ENCODE results near the gene PPP1CA. TPM values are rescaled to one million over a fixed set of nuclear protein-coding genes. Genes with fewer than 3 reads are reported as not detected.
A peak's percentile ranks its signal among the peaks of the same experiment; 100 is the strongest.

Gene PPP1CA
- polyA plus RNA-seq, 2 of the 4 experiments (the other 2 are of a cell fraction), result 174 to 208 TPM

DNA sequence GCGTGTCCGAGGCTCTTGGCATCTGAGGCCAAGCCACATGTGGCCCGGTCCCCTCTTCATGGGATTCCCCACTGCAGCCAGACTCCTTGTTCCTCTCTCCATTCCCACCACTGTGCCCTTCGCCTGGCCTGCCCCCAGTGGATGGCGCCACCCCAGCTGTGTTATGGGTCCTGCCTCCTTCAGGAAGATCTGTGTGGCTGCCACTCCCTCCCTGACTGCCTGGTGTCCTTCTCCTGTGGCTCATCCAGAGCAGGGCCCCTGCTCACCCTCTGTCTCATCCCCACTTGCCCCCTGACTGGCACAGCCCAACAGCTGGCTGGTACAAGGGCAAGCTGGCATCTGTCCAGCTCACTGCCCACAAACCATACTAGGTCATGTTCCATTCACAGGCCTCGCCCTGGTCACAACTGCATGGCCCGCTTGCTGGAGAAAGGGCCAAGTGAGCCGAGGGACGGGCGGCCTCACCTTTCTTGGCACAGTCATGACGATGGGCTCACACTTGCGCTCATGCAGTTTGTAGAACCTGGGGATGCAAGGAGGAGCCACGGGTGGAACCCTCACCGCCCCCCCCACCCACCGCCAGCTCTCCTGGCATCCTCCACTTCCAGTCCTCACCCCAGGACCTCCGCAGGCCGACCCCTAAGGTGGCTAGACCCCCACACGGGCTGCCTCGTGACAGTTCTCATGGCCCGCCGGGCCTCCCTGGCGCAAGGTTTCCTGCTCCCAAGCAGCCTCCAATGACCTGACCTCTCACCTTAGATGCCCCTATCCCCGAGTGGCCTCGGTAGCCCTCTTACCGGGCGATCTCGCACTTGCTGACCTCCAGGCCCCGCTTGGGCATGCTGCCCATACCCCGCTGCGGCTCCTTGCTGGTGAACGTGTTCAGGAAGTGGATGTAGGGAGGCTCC lies 37.9 kb upstream of the PPP1CA start:
- no peak overlapping the region for H3K4me3 ChIP-seq
- no peak overlapping the region; a peak in 1 of 6 replicates for H3K27ac ChIP-seq
- no peak for FAIRE-seq
- TF ChIP-seq CTCF (IDR thresholded peaks at IDR 0.05) (peak; percentile 29; the same call in 2 of the 3 replicates), MAX (IDR thresholded peaks at IDR 0.05) (no peak), CBX2 (IDR thresholded peaks at IDR 0.05; ENCODE audit: borderline replicate concordance, low read depth) (no peak), NFE2L2 (conservative IDR thresholded peaks at IDR 0.05; ENCODE audit: low read length) (no peak), EHF (CRISPR knock-in tag; IDR thresholded peaks at IDR 0.05) (no peak), RAD21 (conservative IDR thresholded peaks at IDR 0.05 in 1 of 2, IDR thresholded peaks at IDR 0.05 in 1 of 2) (peak in 1 of 2 experiments; percentile 25; a peak in 1 of 5 replicates), GATA3 (IDR thresholded peaks at IDR 0.05; ENCODE audit: borderline replicate concordance) (no peak), FOSB (CRISPR knock-in tag; IDR thresholded peaks at IDR 0.05) (no peak)
- WGBS (ENCODE audit: missing lambda C conversion rate), result 89% methylated on average over 27 of the region's 31 CpGs
- POLR2A ChIA-PET, result interaction anchor here (1.2 to 2.8 kb wide), 4 partner anchors 11 to 38 kb away, joined by 3 to 12 read pairs (median 4); partner anchors contain the start of genes PPP1CA, RPS6KB2 and TMEM134
- CTCF ChIA-PET, result interaction anchor here (0.6 to 1.6 kb wide), 9 partner anchors 10 to 54 kb away, joined by 3 to 5 read pairs (median 3); partner anchors contain the start of gene TMEM134
- H3K4me2 ChIP-seq, result no peak overlapping the region
- peak; percentile 53 to 68 for DNase-seq (ENCODE audit: low read depth in 1 of 2, low spot score in 1 of 2)
- no peaks in the 10 kb centered on the region for H3K9me3 ChIP-seq
- peaks cover 26% of the 10 kb centered on the region for H3K4me1 ChIP-seq
- peak; percentile 30 to 66; a peak in 5 of 6 replicates for ATAC-seq

DNA sequence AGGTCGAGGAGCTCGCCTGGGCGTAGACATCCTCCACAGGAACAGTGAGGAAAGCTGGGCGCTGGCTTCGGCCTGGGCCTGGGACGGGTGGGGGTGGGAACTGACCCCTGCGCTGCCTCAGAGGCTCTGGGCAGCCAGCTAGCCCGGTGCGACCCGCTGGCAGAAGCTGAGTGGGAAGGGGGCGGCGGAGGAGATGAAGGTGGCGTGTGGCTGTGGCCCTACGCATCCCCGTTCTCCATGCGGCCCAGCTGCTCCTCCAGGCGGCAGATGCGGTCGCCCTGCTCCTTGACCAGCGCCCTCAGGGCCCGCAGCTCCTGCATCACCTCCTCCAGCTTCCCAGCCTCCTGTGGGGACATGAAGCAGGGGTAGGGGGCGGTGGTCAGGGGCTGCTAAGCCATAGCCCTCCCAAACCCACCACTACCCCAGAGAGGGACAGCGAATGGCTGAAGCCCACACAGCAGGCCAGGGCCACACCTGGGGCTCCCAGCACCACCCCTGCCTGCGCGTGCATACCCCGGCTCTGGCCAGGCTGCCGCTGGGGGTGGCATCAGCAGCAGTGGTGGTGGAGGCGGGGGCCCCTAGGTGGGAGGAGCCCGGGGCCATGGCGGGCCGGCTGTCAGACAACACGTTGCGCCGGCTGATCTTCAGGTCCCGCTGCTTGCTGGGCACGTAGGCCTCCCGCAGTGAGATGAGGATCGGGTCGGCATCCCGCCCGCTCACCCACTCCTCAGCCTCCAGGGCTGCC lies 36.7 kb upstream of the PPP1CA start:
- H3K4me2 ChIP-seq, result no peak overlapping the region
- ATAC-seq, result no peak
- peaks cover 19% of the 10 kb centered on the region; the same call in 2 of the 3 replicates for H3K4me1 ChIP-seq
- H3K9me3 ChIP-seq, result no peaks in the 10 kb centered on the region
- peak overlapping the region in 1 of 2 experiments; percentile 14; a peak in 1 of 6 replicates for H3K27ac ChIP-seq
- no peak for DNase-seq (ENCODE audit: low read depth in 1 of 2, low spot score in 1 of 2)
- TF ChIP-seq, protein P1, sequence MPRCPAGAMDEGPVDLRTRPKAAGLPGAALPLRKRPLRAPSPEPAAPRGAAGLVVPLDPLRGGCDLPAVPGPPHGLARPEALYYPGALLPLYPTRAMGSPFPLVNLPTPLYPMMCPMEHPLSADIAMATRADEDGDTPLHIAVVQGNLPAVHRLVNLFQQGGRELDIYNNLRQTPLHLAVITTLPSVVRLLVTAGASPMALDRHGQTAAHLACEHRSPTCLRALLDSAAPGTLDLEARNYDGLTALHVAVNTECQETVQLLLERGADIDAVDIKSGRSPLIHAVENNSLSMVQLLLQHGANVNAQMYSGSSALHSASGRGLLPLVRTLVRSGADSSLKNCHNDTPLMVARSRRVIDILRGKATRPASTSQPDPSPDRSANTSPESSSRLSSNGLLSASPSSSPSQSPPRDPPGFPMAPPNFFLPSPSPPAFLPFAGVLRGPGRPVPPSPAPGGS (IDR thresholded peaks at IDR 0.05), result no peak
- TF ChIP-seq EP300 (IDR thresholded peaks at IDR 0.05) (no peak), MYC (IDR thresholded peaks at IDR 0.05; ENCODE audit: borderline replicate concordance, low read length) (no peak), NFE2L2 (conservative IDR thresholded peaks at IDR 0.05; ENCODE audit: low read length) (no peak), ESRRA (IDR thresholded peaks at IDR 0.05; ENCODE audit: borderline replicate concordance, low read length) (no peak), MAZ (IDR thresholded peaks at IDR 0.05; ENCODE audit: borderline replicate concordance, low read depth, low read length) (no peak), KDM1A (IDR thresholded peaks at IDR 0.05; ENCODE audit: low read depth) (no peak), JUNB (IDR thresholded peaks at IDR 0.05) (no peak)
- CTCF ChIA-PET, result interaction anchor here (0.8 to 2.2 kb wide), 11 partner anchors 9 to 87 kb away, joined by 3 to 6 read pairs (median 4); partner anchors contain the start of genes GPR152, PPP1CA and RPS6KB2
- no peak for FAIRE-seq
- 88% methylated on average over 31 of the region's 41 CpGs for WGBS (ENCODE audit: missing lambda C conversion rate)
- POLR2A ChIA-PET, result interaction anchor here (1.2 to 2.8 kb wide), 4 partner anchors 10 to 37 kb away, joined by 3 to 12 read pairs (median 4); partner anchors contain the start of genes PPP1CA, RPS6KB2 and TMEM134
- H3K4me3 ChIP-seq, result no peak overlapping the region

GRCh38 chr11:67437809-67438157 lies 36.1 kb upstream of the PPP1CA start:
- CTCF ChIA-PET, result interaction anchor here (1.2 to 2.2 kb wide), 5 partner anchors 9 to 87 kb away, joined by 3 to 6 read pairs (median 6); partner anchors contain the start of genes GPR152, PPP1CA and RPS6KB2
- ATAC-seq, result no peak

More at GRCh38 chr11:67437809-67438157, 36.1 kb upstream of the PPP1CA start:
- POLR2A ChIA-PET, result interaction anchor here (1.5 to 2.8 kb wide), 3 partner anchors 9 to 36 kb away, joined by 3 to 12 read pairs (median 5); partner anchors contain the start of genes PPP1CA and RPS6KB2
- H3K27ac ChIP-seq, result no peak overlapping the region
- DNase-seq (ENCODE audit: low read depth in 1 of 2, low spot score in 1 of 2) (no peak), FAIRE-seq (no peak)
- peaks cover 19% of the 10 kb centered on the region; the same call in 2 of the 3 replicates for H3K4me1 ChIP-seq
- TF ChIP-seq TP53 (CRISPR knock-in tag; IDR thresholded peaks at IDR 0.05), result no peak
- TF ChIP-seq BHLHE40 (IDR thresholded peaks at IDR 0.05; ENCODE audit: low read depth, low read length), result no peak
- no peak for TF ChIP-seq CBX8 (IDR thresholded peaks at IDR 0.05)
- no peak for TF ChIP-seq RNF2 (IDR thresholded peaks at IDR 0.05; ENCODE audit: borderline replicate concordance, low read depth)
- H3K9me3 ChIP-seq, result no peaks in the 10 kb centered on the region
- H3K4me3 ChIP-seq, result no peak overlapping the region
- WGBS (ENCODE audit: missing lambda C conversion rate), result 93% methylated on average over 2 of the region's 3 CpGs
- H3K4me2 ChIP-seq, result no peak overlapping the region
